Ovary (tissue), 9 donors: ENCODE measurements around the gene ACTG1. TPM values are rescaled to one million over a fixed set of nuclear protein-coding genes. Genes with fewer than 3 reads are reported as not detected.

Experiments used
- DNase-seq, 5 donors: peaks; one replicate each; pipeline ENCODE4 v3.0.0-alpha.2; 2019 to 2020
- H3K27ac ChIP-seq, 2 donors: fragments of 200-600 bp; one replicate each; pipeline versions ENCODE4 v1.5.1 to v1.8.0; 2019 to 2022
- H3K27me3 ChIP-seq: fragments of 200-600 bp; one replicate; pipeline ENCODE4 v1.8.0; 2022
- H3K36me3 ChIP-seq: fragments of 200-600 bp; sonication (generic); one replicate; pipeline ENCODE4 v1.5.1; 2019
- H3K4me1 ChIP-seq: one replicate; pipeline ENCODE4 v1.8.1; 2013; ENCODE audit warnings: mild to moderate bottlenecking, moderate library complexity; ENCODE audit not compliant: insufficient read depth
- H3K4me3 ChIP-seq: fragments of 200-600 bp; sonication (generic); one replicate; pipeline ENCODE4 v1.5.1; 2017
- H3K9me3 ChIP-seq, 2 donors: fragments of 200-600 bp in 1 of 2; sonication (generic) in 1 of 2; one replicate each; pipeline versions ENCODE4 v1.5.1 to v1.8.1; 2013 to 2019; ENCODE audit warnings: mild to moderate bottlenecking in 1 of 2, moderate library complexity in 1 of 2
- CTCF ChIP-seq, 3 donors: fragments of 450-650 bp in 2 of 3; fragments of 200-600 bp in 1 of 3; IDR thresholded peaks; one replicate each; pipeline versions ENCODE4 v1.5.1 to v1.8.0; 2016 to 2022; ENCODE audit warnings: antibody characterized with exemption in 3 of 3, mild to moderate bottlenecking in 1 of 3
- EP300 ChIP-seq: sonication (generic); formaldehyde crosslinking; IDR thresholded peaks from one replicate; pipeline ENCODE4 v1.6.1; 2017; ENCODE audit warnings: antibody characterized with exemption
- POLR2A ChIP-seq: fragments of 450-650 bp; IDR thresholded peaks from one replicate; pipeline ENCODE4 v1.6.1; 2017; ENCODE audit warnings: antibody characterized with exemption, mild to moderate bottlenecking, moderate library complexity
- WGBS, 3 donors: extraction: QIAGEN DNeasy Blood & Tissue Kit in 1 of 3; methylation state at CpG; one replicate each; pipeline versions ENCODE4 v1.1.5 to v1.1.7; 2013 to 2017; 5-methylcytosine and 5-hydroxymethylcytosine counted together
- intact Hi-C, 4 donors: fragments of 100-400 bp; cut with DNase I; formaldehyde crosslinking; loops; one replicate each; pipeline versions ENCODE4 v1.11.0 to v1.15.1; 2022 to 2023
- polyA plus RNA-seq, 2 donors: library from polyadenylated mRNA; stranded (reverse); fragments of 200-250 nt in 1 of 2; fragments of 350-450 nt in 1 of 2; fragmentation: Illumina TruSeq in 1 of 2; extraction: RNeasy Lipid Tissue Mini Kit (QIAGEN cat#74804) in 1 of 2; gene quantifications; one replicate each; pipeline ENCODE4 v1.2.3, GENCODE V29; 2013 to 2014
- total RNA-seq, 7 donors: library from RNA; depleted of rRNA in 2 of 7; stranded (reverse); fragments of >200 nt in 2 of 7; fragmentation: NEBNext Ultra II Directional in 3 of 7; extraction: Animal tissue kit (Norgen Biotek cat#: 25700) in 3 of 7; gene quantifications; one replicate each; pipeline versions ENCODE4 v1.1.0 to v1.2.4, GENCODE V29; 2016 to 2023
- donor health status: DM: no; HTN: no; CAD: no; lungs with moderate emphysema.
- donor health status: DM: no; HTN: no; CAD: no.
- donor health status: Bipolar disorder and iron deficiency.
- donor health status: DM: yes; HTN: yes; CAD: no.
- donor health status: DM: no; HTN: no; CAD: no.
- donor health status: DM: yes; HTN: yes; CAD: no.

ACTG1 gene
- total and polyA plus RNA-seq, 9 donors: 1,825 to 5,681 (median 3,955) TPM

GRCh38 chr17:81498953-81499600 lies 13.5 kb downstream of the ACTG1 start:
- Histone ChIP-seq H3K9me3 (no peaks in the 10 kb centered on the region), H3K36me3 (no peaks in the 10 kb centered on the region), H3K4me1 (no peaks in the 10 kb centered on the region), H3K27ac (no peak overlapping the region), H3K4me3 (no peak overlapping the region), H3K27me3 (no peaks in the 10 kb centered on the region)
- TF ChIP-seq EP300 (no peak), CTCF (IDR thresholded peaks at IDR 0.05) (no peak), POLR2A (no peak)
- WGBS, 3 donors: 69 to 86% (median 77%) methylated on average over 59 to 64 of the region's 64 CpGs
- no peak for DNase-seq
- intact Hi-C loops: no loop called here

- DNase-seq: no peak
- Histone ChIP-seq H3K27ac (no peak overlapping the region), H3K4me1 (no peaks in the 10 kb centered on the region), H3K9me3 (no peaks in the 10 kb centered on the region), H3K4me3 (no peak overlapping the region), H3K27me3 (no peaks in the 10 kb centered on the region), H3K36me3 (no peaks in the 10 kb centered on the region)
- TF ChIP-seq EP300: no peak
- 23 to 27% (median 24%) methylated on average over 7 to 8 of the region's 8 CpGs for WGBS, 3 donors
- intact Hi-C loops: no loop called here
Observed at GRCh38 chr17:81494626-81495377, 17.8 kb downstream of the ACTG1 start.

GRCh38 chr17:81493198-81494038 lies 19.2 kb downstream of the ACTG1 start:
- H3K4me3 ChIP-seq: no peak overlapping the region

GRCh38 chr17:81492706-81493105 lies 19.9 kb downstream of the ACTG1 start:
- DNase-seq: no peak
- H3K9me3 ChIP-seq: no peaks in the 10 kb centered on the region
- H3K27me3 ChIP-seq: no peaks in the 10 kb centered on the region
- WGBS, 3 donors: 82 to 83% (median 82%) methylated on average over 9 of the region's 9 CpGs
- H3K27ac ChIP-seq: no peak overlapping the region
- H3K4me3 ChIP-seq: no peak overlapping the region
- no peaks in the 10 kb centered on the region for H3K4me1 ChIP-seq
- TF ChIP-seq CTCF (IDR thresholded peaks at IDR 0.05) (no peak), EP300 (no peak), POLR2A (no peak)
- no peaks in the 10 kb centered on the region for H3K36me3 ChIP-seq
- intact Hi-C loops: no loop called here

More at GRCh38 chr17:81493198-81494038, 19.2 kb downstream of the ACTG1 start:
- WGBS, 3 donors: 75 to 80% (median 77%) methylated on average over 15 to 16 of the region's 16 CpGs
- no peak for DNase-seq
- H3K27ac ChIP-seq: no peak overlapping the region
- no peak for TF ChIP-seq EP300
- TF ChIP-seq POLR2A: no peak
- TF ChIP-seq CTCF (IDR thresholded peaks at IDR 0.05): no peak
- H3K36me3 ChIP-seq: no peaks in the 10 kb centered on the region
- intact Hi-C loops: no loop called here
- H3K27me3 ChIP-seq: no peaks in the 10 kb centered on the region
- no peaks in the 10 kb centered on the region for H3K4me1 ChIP-seq
- H3K9me3 ChIP-seq: no peaks in the 10 kb centered on the region
